Mesothelial cell of epicardium (in vitro differentiated cells): ENCODE results near the gene DCTN3. TPM values are rescaled to one million over a fixed set of nuclear protein-coding genes. Genes with fewer than 3 reads are reported as not detected.

Experiments used
- DNase-seq, 2 experiments: peaks; one replicate each; pipeline ENCODE4 v3.0.0; 2021; ENCODE audit warnings: low spot score in 2 of 2; ENCODE audit not compliant: unreplicated experiment in 2 of 2
- H3K27ac Mint-ChIP-seq: 2 replicates; pipeline ENCODE4 v1.8.0; 2021; ENCODE audit warnings: mixed read lengths
- H3K27me3 Mint-ChIP-seq: 2 replicates; pipeline ENCODE4 v1.8.0; 2021; ENCODE audit warnings: low read depth, mixed read lengths
- H3K36me3 Mint-ChIP-seq: 2 replicates; pipeline ENCODE4 v1.8.0; 2021; ENCODE audit warnings: mixed read lengths
- H3K4me1 Mint-ChIP-seq: 2 replicates; pipeline ENCODE4 v1.8.0; 2021; ENCODE audit warnings: mixed read lengths
- H3K4me3 Mint-ChIP-seq: 2 replicates; pipeline ENCODE4 v1.8.0; 2021; ENCODE audit warnings: mild to moderate bottlenecking, moderate library complexity, mixed read lengths
- H3K9me3 Mint-ChIP-seq: 2 replicates; pipeline ENCODE4 v1.8.0; 2021; ENCODE audit warnings: mixed read lengths
- CTCF ChIP-seq: fragments of 200-600 bp; sonication (generic); IDR thresholded peaks from one replicate; pipeline ENCODE4 v1.5.0; 2021; ENCODE audit warnings: antibody characterized with exemption; ENCODE audit not compliant: unreplicated experiment
- total RNA-seq: library from RNA; stranded (reverse); gene quantifications from 3 replicates; pipeline ENCODE4 v1.2.1, GENCODE V29; 2021

The DCTN3 gene
- total RNA-seq, 1 donor from 2014 or later = 77.1 TPM

- Mint-ChIP-seq H3K4me3 (peak overlapping the region; percentile 71), H3K4me1 (peaks cover 46% of the 10 kb centered on the region), H3K36me3 (peaks cover 3% of the 10 kb centered on the region), H3K27me3 (no peaks in the 10 kb centered on the region), H3K9me3 (no peaks in the 10 kb centered on the region), H3K27ac (peak overlapping the region; percentile 95)
- TF ChIP-seq CTCF = no peak
- no peak for DNase-seq
Observed at GRCh38 chr9:34654323-34655051, 34.2 kb upstream of the DCTN3 start.

- Mint-ChIP-seq H3K9me3 (no peaks in the 10 kb centered on the region), H3K27ac (peak overlapping the region; percentile 95), H3K36me3 (peaks cover 6% of the 10 kb centered on the region), H3K4me3 (peak overlapping the region; percentile 71), H3K4me1 (peaks cover 46% of the 10 kb centered on the region), H3K27me3 (no peaks in the 10 kb centered on the region)
- TF ChIP-seq CTCF = no peak
- DNase-seq = no peak
Observed at GRCh38 chr9:34653151-34654072, 33.1 kb upstream of the DCTN3 start.

GRCh38 chr9:34652602-34653000 lies 32.3 kb upstream of the DCTN3 start:
- no peaks in the 10 kb centered on the region for H3K27me3 Mint-ChIP-seq
- no peaks in the 10 kb centered on the region for H3K9me3 Mint-ChIP-seq
- no peak for DNase-seq
- peaks cover 6% of the 10 kb centered on the region for H3K36me3 Mint-ChIP-seq
- peaks cover 53% of the 10 kb centered on the region for H3K4me1 Mint-ChIP-seq
- TF ChIP-seq CTCF = no peak
- peak overlapping the region; percentile 71 for H3K4me3 Mint-ChIP-seq
- H3K27ac Mint-ChIP-seq = peak overlapping the region; percentile 95

- no peaks in the 10 kb centered on the region for H3K9me3 Mint-ChIP-seq
- no peak for TF ChIP-seq CTCF
- peaks cover 6% of the 10 kb centered on the region for H3K36me3 Mint-ChIP-seq
- no peak for DNase-seq
- peaks cover 58% of the 10 kb centered on the region for H3K4me1 Mint-ChIP-seq
- peak within 1 kb of the TSS; percentile 71 for H3K4me3 Mint-ChIP-seq
- H3K27ac Mint-ChIP-seq = peak within 1 kb of the TSS; percentile 95
- no peaks in the 10 kb centered on the region for H3K27me3 Mint-ChIP-seq
Observed at GRCh38 chr9:34651876-34652601, 31.7 kb upstream of the DCTN3 start, which contains the start of gene IL11RA. IL11RA (plus strand) TSS chr9:34652185; CDS start chr9:34655218, 3,033 bp downstream.

- Mint-ChIP-seq H3K27ac (peak overlapping the region; percentile 84), H3K4me1 (peaks cover 61% of the 10 kb centered on the region), H3K4me3 (peak overlapping the region; percentile 71), H3K27me3 (no peaks in the 10 kb centered on the region), H3K36me3 (peaks cover 6% of the 10 kb centered on the region), H3K9me3 (no peaks in the 10 kb centered on the region)
- no peak for TF ChIP-seq CTCF
- DNase-seq = no peak
Observed at GRCh38 chr9:34651321-34651720, 31.0 kb upstream of the DCTN3 start.
